Neural cell (in vitro differentiated cells): ENCODE data around the gene ZSWIM1. TPM values are rescaled to one million over a fixed set of nuclear protein-coding genes. Genes with fewer than 3 reads are reported as not detected.

Experiments
- H2AFZ ChIP-seq: fragments of 200-600, 300-800 bp; sonication (generic), shearing (Covaris generic); 2 replicates; pipeline ENCODE4 v1.6.0; 2014; ENCODE audit warnings: low read depth, mild to moderate bottlenecking, antibody characterized with exemption, low read length, moderate library complexity
- H3F3A ChIP-seq: fragments of 200-600 bp; shearing (Covaris generic); 2 replicates; pipeline ENCODE4 v1.6.1; 2016; ENCODE audit warnings: mild to moderate bottlenecking, moderate library complexity, mixed read lengths, antibody characterized with exemption, low read length; ENCODE audit not compliant: insufficient read depth, poor library complexity, severe bottlenecking
- H3K27ac ChIP-seq: fragments of 200-600, 300-800 bp; sonication (generic), shearing (Covaris generic); 2 replicates; pipeline ENCODE4 v1.5.1; 2014; ENCODE audit warnings: mild to moderate bottlenecking, low read length, moderate library complexity
- H3K27me3 ChIP-seq: fragments of 300-800, 200-600 bp; sonication (generic), shearing (Covaris generic); 2 replicates; pipeline ENCODE4 v1.6.0; 2014; ENCODE audit warnings: mild to moderate bottlenecking, low read depth, low read length, moderate library complexity; ENCODE audit not compliant: insufficient read depth
- H3K36me3 ChIP-seq: fragments of 300-800, 200-600 bp; sonication (generic), shearing (Covaris generic); 2 replicates; pipeline ENCODE4 v1.5.1; 2014; ENCODE audit warnings: mild to moderate bottlenecking, antibody characterized with exemption, low read length, moderate library complexity; ENCODE audit not compliant: insufficient read depth
- H3K4me2 ChIP-seq: fragments of 300-800, 200-600 bp; sonication (generic), shearing (Covaris generic); 2 replicates; pipeline ENCODE4 v1.6.0; 2014; ENCODE audit warnings: mild to moderate bottlenecking, low read length
- H3K4me3 ChIP-seq: fragments of 300-800, 200-600 bp; sonication (generic), shearing (Covaris generic); 2 replicates; pipeline ENCODE4 v1.5.1; 2014; ENCODE audit warnings: mild to moderate bottlenecking, low read length, moderate library complexity
- H3K79me2 ChIP-seq: fragments of 200-600 bp; shearing (Covaris generic); replicated peaks from 2 replicates; pipeline ENCODE4 v1.6.0; 2014; ENCODE audit warnings: mild to moderate bottlenecking, low read length, moderate library complexity; ENCODE audit not compliant: insufficient read depth
- H3K9ac ChIP-seq: fragments of 300-800, 200-600 bp; sonication (generic), shearing (Covaris generic); 2 replicates; pipeline ENCODE4 v1.6.1; 2016; ENCODE audit warnings: mild to moderate bottlenecking, low read length, mixed read lengths
- H3K9me2 ChIP-seq: fragments of 200-600 bp; shearing (Covaris generic); 2 replicates; pipeline ENCODE4 v1.6.1; 2016; ENCODE audit warnings: mild to moderate bottlenecking, low read length, mixed read lengths; ENCODE audit not compliant: insufficient read depth
- H3K9me3 ChIP-seq: fragments of 200-600, 300-800 bp; sonication (generic), shearing (Covaris generic); 2 replicates; pipeline ENCODE4 v1.6.1; 2016; ENCODE audit warnings: mild to moderate bottlenecking, mixed run types, low read length, moderate library complexity, mixed read lengths
- H4K20me1 ChIP-seq: fragments of 200-600 bp; shearing (Covaris generic); 2 replicates; pipeline ENCODE4 v1.6.1; 2016; ENCODE audit warnings: mild to moderate bottlenecking, mixed run types; ENCODE audit not compliant: insufficient read depth
- CTCF ChIP-seq: fragments of 450-650 bp; IDR thresholded peaks from 2 replicates; pipeline ENCODE4 v1.5.1; 2014; ENCODE audit warnings: antibody characterized with exemption, mild to moderate bottlenecking, moderate library complexity; ENCODE audit not compliant: poor library complexity, severe bottlenecking
- EP300 ChIP-seq: fragments of 450-650 bp; conservative IDR thresholded peaks from 2 replicates; pipeline ENCODE4 v1.6.1; 2014; ENCODE audit warnings: antibody characterized with exemption, mild to moderate bottlenecking, moderate library complexity; ENCODE audit not compliant: poor library complexity, severe bottlenecking
- EZH2 ChIP-seq: fragments of 200-600, 300-800 bp; shearing (Covaris generic), sonication (generic); IDR thresholded peaks from 2 replicates; pipeline ENCODE4 v1.6.1; 2014; ENCODE audit warnings: antibody characterized with exemption, low read length, borderline replicate concordance, mild to moderate bottlenecking; ENCODE audit not compliant: insufficient read depth, poor library complexity, severe bottlenecking
- MXI1 ChIP-seq: fragments of 450-650 bp; conservative IDR thresholded peaks from 2 replicates; pipeline ENCODE4 v1.6.1; 2014; ENCODE audit warnings: antibody characterized with exemption, mild to moderate bottlenecking; ENCODE audit not compliant: poor library complexity, severe bottlenecking
- POLR2AphosphoS5 ChIP-seq: IDR thresholded peaks from 2 replicates; pipeline ENCODE4 v1.6.1; 2012
- RAD21 ChIP-seq: fragments of 450-650 bp; conservative IDR thresholded peaks from 2 replicates; pipeline ENCODE4 v1.6.1; 2014; ENCODE audit warnings: antibody characterized with exemption, mild to moderate bottlenecking, moderate library complexity
- REST ChIP-seq: IDR thresholded peaks from 2 replicates; pipeline ENCODE4 v1.6.1; 2012; ENCODE audit warnings: borderline replicate concordance
- SMC3 ChIP-seq: fragments of 450-650 bp; conservative IDR thresholded peaks from 2 replicates; pipeline ENCODE4 v1.6.1; 2014; ENCODE audit warnings: antibody characterized with exemption, mild to moderate bottlenecking, moderate library complexity; ENCODE audit not compliant: poor library complexity
- TAF1 ChIP-seq: IDR thresholded peaks from 2 replicates; pipeline ENCODE4 v1.6.1; 2012; ENCODE audit warnings: low read depth
- polyA plus RNA-seq: library from polyadenylated mRNA; depleted of rRNA; stranded (reverse); fragments of >200 nt; gene quantifications from 2 replicates; pipeline ENCODE4 v1.2.3, GENCODE V29; 2014

Gene ZSWIM1
- polyA plus RNA-seq, 1 donor from 2014 or later, result 3.3 TPM

GRCh38 chr20:45833030-45833882, 47.8 kb upstream of the ZSWIM1 start, which contains the start of gene SNX21:
Gene SNX21, plus strand, starts transcription at chr20:45833799. Its CDS starts 121 bp downstream, at chr20:45833920.
- H3K9ac ChIP-seq, result peak within 1 kb of the TSS; percentile 68
- no peak within 1 kb of the TSS for H3K27ac ChIP-seq
- no peaks in the 10 kb centered on the region for H3K79me2 ChIP-seq
- peak within 1 kb of the TSS; percentile 45 for H2AFZ ChIP-seq
- H3K4me3 ChIP-seq, result peak within 1 kb of the TSS; percentile 76
- no peaks in the 10 kb centered on the region for H3K9me3 ChIP-seq
- peak within 1 kb of the TSS; percentile 48 for H3K4me2 ChIP-seq
- no peaks in the 10 kb centered on the region for H3K9me2 ChIP-seq
- H3F3A ChIP-seq, result no peaks in the 10 kb centered on the region
- H4K20me1 ChIP-seq, result no peaks in the 10 kb centered on the region
- no peaks in the 10 kb centered on the region for H3K27me3 ChIP-seq
- TF ChIP-seq MXI1, result peak; percentile 25
- no peak for TF ChIP-seq POLR2AphosphoS5
- no peaks in the 10 kb centered on the region for H3K36me3 ChIP-seq

GRCh38 chr20:45833883-45834796, 46.9 kb upstream of the ZSWIM1 start:
- Histone ChIP-seq H3K4me3 (peak overlapping the region; percentile 76), H3K79me2 (no peaks in the 10 kb centered on the region), H3F3A (no peaks in the 10 kb centered on the region), H4K20me1 (no peaks in the 10 kb centered on the region), H2AFZ (peak overlapping the region; percentile 45), H3K9ac (peak overlapping the region; percentile 68), H3K9me3 (no peaks in the 10 kb centered on the region), H3K36me3 (no peaks in the 10 kb centered on the region), H3K4me2 (peak overlapping the region; percentile 48), H3K27ac (no peak overlapping the region), H3K9me2 (no peaks in the 10 kb centered on the region), H3K27me3 (no peaks in the 10 kb centered on the region)
- TF ChIP-seq EZH2 (no peak), CTCF (no peak), REST (no peak), MXI1 (peak; percentile 7), RAD21 (no peak), POLR2AphosphoS5 (peak; percentile 25), SMC3 (no peak), TAF1 (no peak), EP300 (no peak)
